Measurements from ENCODE around the gene TRMT10C. TPM values are rescaled to one million over a fixed set of nuclear protein-coding genes. Genes with fewer than 3 reads are reported as not detected.
"Not testable (repeated sequence)": the region's sequence is repeated elsewhere in the genome, so short reads cannot be mapped to it uniquely, and the experiment has no call there.

Gene TRMT10C
- total and polyA plus RNA-seq, 4 experiments from 2014 or later: 23.3 to 47.8 (median 30.2) TPM

DNA sequence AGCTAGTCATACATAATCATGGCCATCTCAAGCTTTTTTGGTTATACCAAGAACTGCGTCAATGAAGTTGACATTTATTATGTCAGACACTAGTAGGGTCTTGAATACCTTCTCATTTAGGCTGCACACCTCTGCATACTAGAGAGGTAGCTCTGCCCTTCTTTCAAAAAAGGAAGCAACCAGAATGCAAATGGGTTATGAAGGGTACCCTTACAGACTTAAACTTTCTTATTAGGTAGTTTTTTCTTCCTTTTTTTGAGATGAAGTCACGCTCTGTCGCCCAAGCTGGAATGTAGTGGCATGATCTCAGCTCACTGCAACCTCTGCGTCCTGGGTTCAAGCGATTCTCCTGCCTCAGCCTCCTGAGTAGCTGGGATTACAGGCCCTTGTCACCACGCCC lies 15.6 kb downstream of the TRMT10C start:
- Mint-ChIP-seq H3K4me1 (peaks cover 41 to 71% (median 52%) of the 10 kb centered on the region in 4 donors), H3K9me3 (peaks cover 0 to 2% (median 0%) of the 10 kb centered on the region in 8 donors), H3K27ac (peak overlapping the region in 1 of 7 donors; percentile 49), H3K27me3 (no peaks in the 10 kb centered on the region), H3K36me3 (peaks cover 9 to 55% of the 10 kb centered on the region in 2 donors), H3K4me3 (peak overlapping the region in 2 of 8 donors; percentile 15 to 17)
- peaks cover 63% of the 10 kb centered on the region for H3K4me1 ChIP-seq (ENCODE audit: insufficient read depth, low read length)
- no peak overlapping the region for H3K27ac ChIP-seq (ENCODE audit: low read depth, low read length)
- DNase-seq: no peak
- intact Hi-C loops (cut with micrococcal nuclease): loop anchor here (10.0 kb wide), 2 partner anchors 358 to 502 kb away; no protein-coding TSS in a partner anchor
- ChIA-PET POLR2A (ENCODE audit: partially characterized antibody) (interaction anchor here (1.8 kb wide), 1 partner anchor 16 kb away, joined by 4 read pairs; the partner anchor contains the start of gene TRMT10C), CTCF (ENCODE audit: partially characterized antibody) (no interaction called here)
- H3K27me3 ChIP-seq (ENCODE audit: insufficient read depth, low read length): no peaks in the 10 kb centered on the region
- peaks cover 11% of the 10 kb centered on the region for H3K36me3 ChIP-seq (ENCODE audit: insufficient read depth, low read length)
- no peaks in the 10 kb centered on the region for H3K9me3 ChIP-seq (ENCODE audit: control insufficient read depth in 1 of 2, low read length in 2 of 2)
- no peak overlapping the region for H3K4me3 ChIP-seq (ENCODE audit: low read length in 2 of 2)

DNA sequence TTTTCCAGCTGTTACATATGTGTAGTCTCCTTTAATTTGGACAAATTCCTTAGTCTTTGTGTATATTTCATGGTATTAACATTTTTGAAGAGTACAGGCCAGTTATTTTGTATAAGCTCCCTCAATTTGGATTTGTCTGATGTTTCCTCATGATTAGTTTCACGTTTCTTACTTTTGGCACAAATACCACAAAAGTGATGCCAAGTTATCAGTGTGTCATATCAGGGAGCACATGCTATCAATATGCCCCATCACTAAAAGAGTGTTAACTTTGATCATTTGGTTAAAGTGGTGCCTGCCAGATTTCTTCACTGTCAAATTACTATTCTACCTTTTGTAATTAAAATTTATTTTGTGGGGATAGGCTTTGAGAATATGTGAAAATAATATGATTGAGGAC lies 26.9 kb downstream of the TRMT10C start:
- Histone ChIP-seq H3K27ac (ENCODE audit: low read depth, low read length) (no peak overlapping the region), H3K36me3 (ENCODE audit: insufficient read depth, low read length) (peaks cover 17% of the 10 kb centered on the region), H3K4me1 (ENCODE audit: insufficient read depth, low read length) (peaks cover 7% of the 10 kb centered on the region), H3K9me3 (ENCODE audit: control insufficient read depth in 1 of 2, low read length in 2 of 2) (no peaks in the 10 kb centered on the region), H3K4me3 (ENCODE audit: low read length in 2 of 2) (no peak overlapping the region), H3K27me3 (ENCODE audit: insufficient read depth, low read length) (no peaks in the 10 kb centered on the region)
- CTCF ChIA-PET (ENCODE audit: partially characterized antibody): interaction anchor here (1.4 kb wide), 1 partner anchor 15 kb away, joined by 4 read pairs; the partner anchor contains the start of gene PCNP
- Mint-ChIP-seq H3K27ac (peak overlapping the region in 4 of 7 donors; percentile 33 to 65 (median 53)), H3K36me3 (peaks cover 43 to 68% of the 10 kb centered on the region in 2 donors), H3K4me3 (no peak overlapping the region), H3K4me1 (peaks cover 20 to 48% (median 33%) of the 10 kb centered on the region in 4 donors), H3K27me3 (no peaks in the 10 kb centered on the region), H3K9me3 (peaks cover 0 to 1% (median 0%) of the 10 kb centered on the region in 8 donors)
- POLR2A ChIA-PET (ENCODE audit: partially characterized antibody): interaction anchor here (0.9 kb wide), 1 partner anchor 15 kb away, joined by 5 read pairs; no protein-coding TSS in a partner anchor
- no peak for DNase-seq
- intact Hi-C loops (cut with micrococcal nuclease): no loop called here

DNA sequence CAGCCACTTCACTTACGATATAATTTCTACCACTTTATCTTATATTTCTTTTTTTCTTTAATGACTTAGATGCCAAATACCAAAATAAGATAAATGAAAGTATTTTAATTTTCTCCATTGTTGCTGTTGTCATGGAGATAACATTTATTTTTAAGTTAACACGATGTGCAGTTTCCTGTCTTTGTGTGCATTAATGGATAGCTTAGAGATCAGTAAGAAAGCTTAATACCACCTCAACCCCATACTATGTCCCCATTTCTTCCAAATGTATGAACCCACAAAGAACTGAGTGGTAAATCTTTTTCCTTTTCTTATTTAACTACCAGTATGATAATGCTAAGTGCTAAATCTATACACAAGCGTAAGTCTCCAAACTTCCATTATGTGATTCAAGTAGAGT lies 29.4 kb downstream of the TRMT10C start:
- intact Hi-C loops (cut with micrococcal nuclease): no loop called here
- Mint-ChIP-seq H3K36me3 (peaks cover 33 to 69% of the 10 kb centered on the region in 2 donors), H3K27ac (peak overlapping the region in 6 of 7 donors; percentile 4 to 78 (median 70)), H3K4me1 (peaks cover 13 to 41% (median 25%) of the 10 kb centered on the region in 4 donors), H3K27me3 (no peaks in the 10 kb centered on the region), H3K4me3 (no peak overlapping the region), H3K9me3 (peaks cover 0 to 3% (median 0%) of the 10 kb centered on the region in 8 donors)
- CTCF ChIA-PET (ENCODE audit: partially characterized antibody): no interaction called here
- DNase-seq: peak in 1 of 5 donors; percentile 12
- Histone ChIP-seq H3K27me3 (ENCODE audit: insufficient read depth, low read length) (no peaks in the 10 kb centered on the region), H3K9me3 (ENCODE audit: control insufficient read depth in 1 of 2, low read length in 2 of 2) (no peaks in the 10 kb centered on the region), H3K27ac (ENCODE audit: low read depth, low read length) (no peak overlapping the region), H3K4me1 (ENCODE audit: insufficient read depth, low read length) (peaks cover 4% of the 10 kb centered on the region), H3K4me3 (ENCODE audit: low read length in 2 of 2) (no peak overlapping the region), H3K36me3 (ENCODE audit: insufficient read depth, low read length) (peaks cover 19% of the 10 kb centered on the region)
- POLR2A ChIA-PET (ENCODE audit: partially characterized antibody): no interaction called here

- POLR2A ChIA-PET (ENCODE audit: partially characterized antibody): no interaction called here
- Histone ChIP-seq H3K36me3 (ENCODE audit: insufficient read depth, low read length) (no peaks in the 10 kb centered on the region), H3K27ac (ENCODE audit: low read depth, low read length) (no peak overlapping the region), H3K4me1 (ENCODE audit: insufficient read depth, low read length) (no peaks in the 10 kb centered on the region), H3K9me3 (ENCODE audit: control insufficient read depth in 1 of 2, low read length in 2 of 2) (no peaks in the 10 kb centered on the region), H3K4me3 (ENCODE audit: low read length in 2 of 2) (no peak overlapping the region), H3K27me3 (ENCODE audit: insufficient read depth, low read length) (no peaks in the 10 kb centered on the region)
- no peak for DNase-seq
- H3K36me3 Mint-ChIP-seq: peaks cover 0 to 2% of the 10 kb centered on the region in 2 donors
- peaks cover 0 to 2% (median 0%) of the 10 kb centered on the region in 8 donors for H3K9me3 Mint-ChIP-seq
- CTCF ChIA-PET (ENCODE audit: partially characterized antibody): no interaction called here
- H3K27ac Mint-ChIP-seq: peak overlapping the region in 1 of 7 donors; percentile 37
- no peak overlapping the region for H3K4me3 Mint-ChIP-seq
- H3K27me3 Mint-ChIP-seq: no peaks in the 10 kb centered on the region
- peaks cover 0 to 9% (median 1%) of the 10 kb centered on the region in 4 donors for H3K4me1 Mint-ChIP-seq
- intact Hi-C loops (cut with micrococcal nuclease): no loop called here
Measured at GRCh38 chr3:101602731-101603130, 41.1 kb downstream of the TRMT10C start.

DNA sequence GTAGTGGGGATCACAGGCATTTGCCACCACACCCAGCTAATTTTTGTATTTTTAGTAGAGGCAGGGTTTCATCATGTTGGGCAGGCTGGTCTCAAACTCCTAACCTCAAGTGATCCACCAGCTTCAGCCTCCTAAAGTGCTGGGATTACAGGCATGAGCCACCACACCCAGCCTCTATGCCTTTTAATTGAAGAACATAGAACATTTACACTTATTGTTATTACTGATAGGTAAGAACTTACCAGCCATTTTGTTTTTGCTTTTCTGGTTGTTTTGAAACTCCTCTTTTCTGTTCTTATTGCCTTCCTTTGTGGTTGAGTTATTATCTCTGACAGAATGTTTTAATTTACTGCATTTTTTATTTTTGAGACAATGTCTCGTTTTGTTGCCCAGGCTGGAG lies 41.5 kb downstream of the TRMT10C start:
- intact Hi-C loops (cut with micrococcal nuclease): no loop called here
- H3K36me3 ChIP-seq (ENCODE audit: insufficient read depth, low read length): no peaks in the 10 kb centered on the region
- H3K9me3 ChIP-seq (ENCODE audit: control insufficient read depth in 1 of 2, low read length in 2 of 2): no peaks in the 10 kb centered on the region
- H3K4me3 ChIP-seq (ENCODE audit: low read length in 2 of 2): no peak overlapping the region
- H3K27me3 ChIP-seq (ENCODE audit: insufficient read depth, low read length): no peaks in the 10 kb centered on the region
- no peak for DNase-seq
- H3K27me3 Mint-ChIP-seq: no peaks in the 10 kb centered on the region
- ChIA-PET POLR2A (ENCODE audit: partially characterized antibody) (no interaction called here), CTCF (ENCODE audit: partially characterized antibody) (no interaction called here)
- no peak overlapping the region for H3K27ac Mint-ChIP-seq
- H3K4me3 Mint-ChIP-seq: no peak overlapping the region
- peaks cover 0 to 2% of the 10 kb centered on the region in 2 donors for H3K36me3 Mint-ChIP-seq
- no peaks in the 10 kb centered on the region for H3K4me1 ChIP-seq (ENCODE audit: insufficient read depth, low read length)
- peaks cover 0 to 2% (median 0%) of the 10 kb centered on the region in 8 donors for H3K9me3 Mint-ChIP-seq
- H3K4me1 Mint-ChIP-seq: peaks cover 0 to 9% (median 1%) of the 10 kb centered on the region in 4 donors
- no peak overlapping the region for H3K27ac ChIP-seq (ENCODE audit: low read depth, low read length)

DNA sequence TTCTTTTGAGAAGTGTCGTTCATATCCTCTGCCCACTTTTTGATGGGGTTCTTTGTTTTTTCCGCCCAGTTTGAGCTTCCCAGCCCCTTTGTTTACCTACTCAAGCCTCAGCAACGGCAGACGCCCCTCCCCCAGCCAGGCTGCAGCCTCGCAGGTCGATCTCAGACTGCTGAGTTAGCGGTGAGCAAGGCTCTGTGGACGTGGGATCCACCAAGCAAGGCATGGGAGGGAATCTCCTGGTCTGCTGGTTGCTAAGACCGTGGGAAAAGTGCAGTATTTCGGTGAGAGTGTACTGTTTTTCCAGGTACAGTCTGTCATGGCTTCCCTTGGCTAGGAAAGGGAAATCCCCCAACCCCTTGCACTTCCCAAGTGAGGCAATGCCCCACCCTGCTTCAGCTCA lies 43.7 kb downstream of the TRMT10C start:
- POLR2A ChIA-PET (ENCODE audit: partially characterized antibody); H3K36me3 Mint-ChIP-seq; H3K9me3 ChIP-seq (ENCODE audit: control insufficient read depth in 1 of 2, low read length in 2 of 2); intact Hi-C loops (cut with micrococcal nuclease); H3K4me3 ChIP-seq (ENCODE audit: low read length in 2 of 2); H3K4me1 ChIP-seq (ENCODE audit: insufficient read depth, low read length); H3K27me3 ChIP-seq (ENCODE audit: insufficient read depth, low read length); CTCF ChIA-PET (ENCODE audit: partially characterized antibody); H3K27me3 Mint-ChIP-seq; H3K4me3 Mint-ChIP-seq; H3K9me3 Mint-ChIP-seq; H3K4me1 Mint-ChIP-seq; DNase-seq; H3K36me3 ChIP-seq (ENCODE audit: insufficient read depth, low read length); H3K27ac Mint-ChIP-seq; H3K27ac ChIP-seq (ENCODE audit: low read depth, low read length): not testable (repeated sequence)

GRCh38 chr3:101611023-101611422 lies 49.4 kb downstream of the TRMT10C start:
- Histone ChIP-seq H3K27me3 (ENCODE audit: insufficient read depth, low read length) (no peaks in the 10 kb centered on the region), H3K9me3 (ENCODE audit: control insufficient read depth in 1 of 2, low read length in 2 of 2) (no peaks in the 10 kb centered on the region), H3K4me3 (ENCODE audit: low read length in 2 of 2) (no peak overlapping the region), H3K4me1 (ENCODE audit: insufficient read depth, low read length) (no peaks in the 10 kb centered on the region), H3K36me3 (ENCODE audit: insufficient read depth, low read length) (no peaks in the 10 kb centered on the region), H3K27ac (ENCODE audit: low read depth, low read length) (no peak overlapping the region)
- DNase-seq: no peak
- intact Hi-C loops (cut with micrococcal nuclease): no loop called here
- Mint-ChIP-seq H3K27me3 (no peaks in the 10 kb centered on the region), H3K36me3 (no peaks in the 10 kb centered on the region), H3K4me3 (no peak overlapping the region), H3K9me3 (peaks cover 0 to under 1% (median 0%) of the 10 kb centered on the region in 8 donors), H3K4me1 (no peaks in the 10 kb centered on the region), H3K27ac (no peak overlapping the region)
- ChIA-PET CTCF (ENCODE audit: partially characterized antibody) (no interaction called here), POLR2A (ENCODE audit: partially characterized antibody) (no interaction called here)
